Fibroblast of mammary gland (primary cell): Measurements from ENCODE around the gene LSP1.
"Not testable (repeated sequence)": the region's sequence is repeated elsewhere in the genome, so short reads cannot be mapped to it uniquely, and the experiment has no call there.

Experiments used
- DNase-seq: peaks from one replicate; pipeline ENCODE4 v3.0.0-alpha.2; 2010; ENCODE audit warnings: low read depth
- H3K4me3 ChIP-seq: 2 replicates; pipeline ENCODE4 v1.5.1; 2011; ENCODE audit warnings: low read depth, mild to moderate bottlenecking, low read length, moderate library complexity; ENCODE audit not compliant: control insufficient read depth
- TF ChIP-seq, protein P1 (sequence below): conservative IDR thresholded peaks from 2 replicates; pipeline ENCODE4 v1.5.1; 2011; ENCODE audit warnings: low read depth, low read length, inconsistent platforms; ENCODE audit not compliant: control insufficient read depth, insufficient read depth

LSP1 gene

DNA sequence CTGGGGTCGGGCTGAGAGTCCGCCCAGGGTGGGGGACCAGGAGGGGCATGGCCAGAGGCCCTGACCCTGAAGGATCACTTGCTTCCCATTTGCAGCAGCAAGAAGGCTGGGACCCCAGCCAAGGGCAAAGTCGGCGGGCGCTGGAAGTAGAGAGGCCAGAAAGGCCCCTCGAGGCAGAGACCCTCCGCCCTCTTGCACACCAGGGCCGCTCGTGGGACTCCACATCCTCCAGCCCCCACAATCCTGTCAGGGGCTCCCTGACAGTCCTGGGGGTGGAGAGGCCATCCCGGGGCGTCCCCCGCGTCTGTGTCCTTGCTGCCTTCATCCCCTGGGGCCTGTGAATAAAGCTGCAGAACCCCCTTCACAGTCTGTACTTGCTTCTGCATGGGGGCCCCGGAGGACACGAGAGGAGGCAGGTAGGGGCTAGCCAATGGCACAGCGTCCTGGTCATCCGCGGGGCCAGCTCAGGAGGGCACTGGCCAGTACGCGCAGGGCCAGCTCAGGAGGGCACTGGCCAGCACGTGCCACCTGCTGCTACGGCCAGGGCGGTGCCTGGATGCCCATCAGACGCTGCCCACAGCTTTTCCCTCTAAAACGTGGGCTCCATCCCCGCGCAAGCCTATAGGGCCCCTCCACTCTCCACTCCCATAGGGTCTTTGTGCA is 85.6 kb downstream of the LSP1 start:
- TF ChIP-seq, protein P1, sequence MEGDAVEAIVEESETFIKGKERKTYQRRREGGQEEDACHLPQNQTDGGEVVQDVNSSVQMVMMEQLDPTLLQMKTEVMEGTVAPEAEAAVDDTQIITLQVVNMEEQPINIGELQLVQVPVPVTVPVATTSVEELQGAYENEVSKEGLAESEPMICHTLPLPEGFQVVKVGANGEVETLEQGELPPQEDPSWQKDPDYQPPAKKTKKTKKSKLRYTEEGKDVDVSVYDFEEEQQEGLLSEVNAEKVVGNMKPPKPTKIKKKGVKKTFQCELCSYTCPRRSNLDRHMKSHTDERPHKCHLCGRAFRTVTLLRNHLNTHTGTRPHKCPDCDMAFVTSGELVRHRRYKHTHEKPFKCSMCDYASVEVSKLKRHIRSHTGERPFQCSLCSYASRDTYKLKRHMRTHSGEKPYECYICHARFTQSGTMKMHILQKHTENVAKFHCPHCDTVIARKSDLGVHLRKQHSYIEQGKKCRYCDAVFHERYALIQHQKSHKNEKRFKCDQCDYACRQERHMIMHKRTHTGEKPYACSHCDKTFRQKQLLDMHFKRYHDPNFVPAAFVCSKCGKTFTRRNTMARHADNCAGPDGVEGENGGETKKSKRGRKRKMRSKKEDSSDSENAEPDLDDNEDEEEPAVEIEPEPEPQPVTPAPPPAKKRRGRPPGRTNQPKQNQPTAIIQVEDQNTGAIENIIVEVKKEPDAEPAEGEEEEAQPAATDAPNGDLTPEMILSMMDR = no peak
- no peak overlapping the region for H3K4me3 ChIP-seq
- no peak for DNase-seq

DNA sequence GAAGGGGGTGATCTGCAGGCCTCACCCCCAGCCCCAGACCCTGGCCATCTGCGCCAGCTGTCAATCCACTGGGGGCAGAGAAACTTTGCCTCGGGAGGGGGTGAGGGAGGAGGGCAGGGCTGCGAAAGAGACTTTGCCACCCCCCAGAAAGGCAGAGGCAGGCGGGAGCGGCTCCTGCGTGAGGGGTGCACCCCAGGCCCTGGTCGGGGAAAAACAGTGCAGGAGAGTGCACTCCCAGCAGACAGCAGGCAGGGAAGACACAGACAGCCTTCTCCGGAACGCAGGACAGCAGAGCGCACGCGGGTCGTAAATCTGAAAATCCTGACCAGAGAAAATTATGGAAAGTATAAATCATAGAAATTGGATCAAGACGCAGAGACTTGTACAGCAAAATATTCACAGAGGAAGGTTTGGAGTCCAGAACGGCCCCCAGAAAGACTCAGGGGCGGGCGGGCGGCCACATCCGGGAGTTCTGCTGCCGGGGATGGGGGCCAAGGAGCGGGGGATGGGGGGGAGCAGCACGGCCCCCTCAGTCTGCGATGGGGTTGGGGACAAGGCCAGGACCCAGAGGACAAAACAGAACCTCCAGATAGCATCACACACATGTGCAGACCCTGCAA is 86.2 kb downstream of the LSP1 start:
- TF ChIP-seq, protein P1 = no peak
- no peak for DNase-seq
- no peak overlapping the region for H3K4me3 ChIP-seq

DNA sequence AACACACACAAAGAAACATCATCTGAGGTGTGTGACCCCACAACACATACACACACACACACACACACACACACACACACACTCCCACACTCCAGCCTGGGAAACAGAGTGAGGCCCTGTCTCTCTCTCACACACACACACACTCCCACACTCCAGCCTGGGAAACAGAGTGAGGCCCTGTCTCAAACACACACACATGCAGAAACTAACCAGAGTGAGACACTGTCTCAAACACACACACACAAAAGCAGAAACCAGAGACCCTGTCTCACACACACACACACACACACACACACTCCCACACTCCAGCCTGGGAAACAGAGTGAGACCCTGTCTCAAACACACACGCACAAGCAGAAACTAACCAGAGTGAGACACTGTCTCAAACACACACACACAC is 86.9 kb downstream of the LSP1 start:
- H3K4me3 ChIP-seq, DNase-seq: not testable (repeated sequence)
